Measurements from ENCODE around the gene BCL7C. TPM values are rescaled to one million over a fixed set of nuclear protein-coding genes. Genes with fewer than 3 reads are reported as not detected.

The BCL7C gene
- total RNA-seq, 1 experiment from 2014 or later = 44.9 TPM

DNA sequence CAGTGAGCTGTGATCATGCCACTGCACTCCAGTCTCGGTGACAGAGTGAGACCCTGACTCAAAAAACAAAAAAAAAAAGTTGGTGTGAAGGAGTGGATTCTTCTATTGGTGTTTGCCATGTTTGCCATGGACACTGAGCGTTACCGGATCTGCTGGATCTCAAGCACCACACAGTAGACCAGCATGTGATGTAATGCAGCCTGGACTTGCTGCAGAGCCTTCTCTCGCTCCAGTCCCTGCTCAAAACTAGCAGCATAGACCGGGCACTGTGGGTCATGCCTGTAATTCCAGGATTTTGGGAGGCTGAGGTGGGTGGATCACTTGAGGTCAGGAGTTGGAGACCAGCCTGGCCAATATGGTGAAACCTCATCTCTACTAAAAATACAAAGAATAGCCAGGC, 50.4 kb downstream of the BCL7C start:
- H3K27me3 ChIP-seq (ENCODE audit: insufficient read depth, low read length) = no peaks in the 10 kb centered on the region
- POLR2A ChIA-PET = no interaction called here
- no peaks in the 10 kb centered on the region for H3K36me3 ChIP-seq (ENCODE audit: control insufficient read depth in 1 of 2, insufficient read depth in 2 of 2, low read length in 2 of 2)
- no peaks in the 10 kb centered on the region for H3K79me2 ChIP-seq (ENCODE audit: insufficient read depth, low read length)
- ATAC-seq (no peak), DNase-seq (ENCODE audit: low read depth, low spot score) (no peak)
- BruUV-seq (replicated peaks) = no TSS peak
- RAD21 ChIA-PET (ENCODE audit: low non-redundant PET in 1 of 2, low total read pairs in 2 of 2, uncharacterized antibody in 2 of 2, unreplicated experiment in 2 of 2) = no interaction called here
- no peaks in the 10 kb centered on the region for H3K9me2 ChIP-seq (ENCODE audit: insufficient read depth)
- no peak overlapping the region for H3K27ac ChIP-seq (ENCODE audit: low read depth, low read length)
- H3K4me2 ChIP-seq (ENCODE audit: low read length) = no peak overlapping the region
- no peaks in the 10 kb centered on the region for H4K20me1 ChIP-seq (ENCODE audit: insufficient read depth)
- no peak overlapping the region for H3K4me3 ChIP-seq (replicated peaks in 1 of 2; ENCODE audit: low read depth in 1 of 2, low read length in 2 of 2)
- no peak for TF ChIP-seq ATF3 (IDR thresholded peaks at IDR 0.05)
- no peak for TF ChIP-seq POLR2AphosphoS5 (IDR thresholded peaks at IDR 0.05; ENCODE audit: low read depth, low read length)
- TF ChIP-seq, protein P1, sequence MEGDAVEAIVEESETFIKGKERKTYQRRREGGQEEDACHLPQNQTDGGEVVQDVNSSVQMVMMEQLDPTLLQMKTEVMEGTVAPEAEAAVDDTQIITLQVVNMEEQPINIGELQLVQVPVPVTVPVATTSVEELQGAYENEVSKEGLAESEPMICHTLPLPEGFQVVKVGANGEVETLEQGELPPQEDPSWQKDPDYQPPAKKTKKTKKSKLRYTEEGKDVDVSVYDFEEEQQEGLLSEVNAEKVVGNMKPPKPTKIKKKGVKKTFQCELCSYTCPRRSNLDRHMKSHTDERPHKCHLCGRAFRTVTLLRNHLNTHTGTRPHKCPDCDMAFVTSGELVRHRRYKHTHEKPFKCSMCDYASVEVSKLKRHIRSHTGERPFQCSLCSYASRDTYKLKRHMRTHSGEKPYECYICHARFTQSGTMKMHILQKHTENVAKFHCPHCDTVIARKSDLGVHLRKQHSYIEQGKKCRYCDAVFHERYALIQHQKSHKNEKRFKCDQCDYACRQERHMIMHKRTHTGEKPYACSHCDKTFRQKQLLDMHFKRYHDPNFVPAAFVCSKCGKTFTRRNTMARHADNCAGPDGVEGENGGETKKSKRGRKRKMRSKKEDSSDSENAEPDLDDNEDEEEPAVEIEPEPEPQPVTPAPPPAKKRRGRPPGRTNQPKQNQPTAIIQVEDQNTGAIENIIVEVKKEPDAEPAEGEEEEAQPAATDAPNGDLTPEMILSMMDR (IDR thresholded peaks at IDR 0.05 in 2 of 3, conservative IDR thresholded peaks at IDR 0.05 in 1 of 3; ENCODE audit: borderline replicate concordance in 1 of 3, insufficient read depth in 1 of 3, low read depth in 2 of 3, low read length in 2 of 3) = no peak
- no peak for TF ChIP-seq EGR1 (IDR thresholded peaks at IDR 0.05; ENCODE audit: low read depth)
- TF ChIP-seq RAD21 (IDR thresholded peaks at IDR 0.05; ENCODE audit: low read depth) = no peak
- no peak for TF ChIP-seq ZBTB33 (IDR thresholded peaks at IDR 0.05; ENCODE audit: extremely low read depth, insufficient replicate concordance, low read length)
- TF ChIP-seq, protein P2, sequence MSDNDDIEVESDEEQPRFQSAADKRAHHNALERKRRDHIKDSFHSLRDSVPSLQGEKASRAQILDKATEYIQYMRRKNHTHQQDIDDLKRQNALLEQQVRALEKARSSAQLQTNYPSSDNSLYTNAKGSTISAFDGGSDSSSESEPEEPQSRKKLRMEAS (IDR thresholded peaks at IDR 0.05) = no peak
- no peak for TF ChIP-seq ELF1 (IDR thresholded peaks at IDR 0.05; ENCODE audit: borderline replicate concordance, low read depth)
- TF ChIP-seq EZH2phosphoT487 (IDR thresholded peaks at IDR 0.05; ENCODE audit: borderline replicate concordance) = no peak
- no peak for TF ChIP-seq FOSL1 (IDR thresholded peaks at IDR 0.05; ENCODE audit: low read depth)
- no peak for TF ChIP-seq SIN3A (IDR thresholded peaks at IDR 0.05; ENCODE audit: low read depth)
- TF ChIP-seq POLR2A (IDR thresholded peaks at IDR 0.05; ENCODE audit: borderline replicate concordance, extremely low read depth, insufficient read depth, insufficient read length) = no peak
- TF ChIP-seq ZFX (IDR thresholded peaks at IDR 0.05) = no peak
- no peak for TF ChIP-seq JUND (IDR thresholded peaks at IDR 0.05)
- no peak for TF ChIP-seq EZH2 (IDR thresholded peaks at IDR 0.05)
- no peak for TF ChIP-seq ZNF274 (IDR thresholded peaks at IDR 0.05; ENCODE audit: low read depth, low read length)
- TF ChIP-seq, protein P3, sequence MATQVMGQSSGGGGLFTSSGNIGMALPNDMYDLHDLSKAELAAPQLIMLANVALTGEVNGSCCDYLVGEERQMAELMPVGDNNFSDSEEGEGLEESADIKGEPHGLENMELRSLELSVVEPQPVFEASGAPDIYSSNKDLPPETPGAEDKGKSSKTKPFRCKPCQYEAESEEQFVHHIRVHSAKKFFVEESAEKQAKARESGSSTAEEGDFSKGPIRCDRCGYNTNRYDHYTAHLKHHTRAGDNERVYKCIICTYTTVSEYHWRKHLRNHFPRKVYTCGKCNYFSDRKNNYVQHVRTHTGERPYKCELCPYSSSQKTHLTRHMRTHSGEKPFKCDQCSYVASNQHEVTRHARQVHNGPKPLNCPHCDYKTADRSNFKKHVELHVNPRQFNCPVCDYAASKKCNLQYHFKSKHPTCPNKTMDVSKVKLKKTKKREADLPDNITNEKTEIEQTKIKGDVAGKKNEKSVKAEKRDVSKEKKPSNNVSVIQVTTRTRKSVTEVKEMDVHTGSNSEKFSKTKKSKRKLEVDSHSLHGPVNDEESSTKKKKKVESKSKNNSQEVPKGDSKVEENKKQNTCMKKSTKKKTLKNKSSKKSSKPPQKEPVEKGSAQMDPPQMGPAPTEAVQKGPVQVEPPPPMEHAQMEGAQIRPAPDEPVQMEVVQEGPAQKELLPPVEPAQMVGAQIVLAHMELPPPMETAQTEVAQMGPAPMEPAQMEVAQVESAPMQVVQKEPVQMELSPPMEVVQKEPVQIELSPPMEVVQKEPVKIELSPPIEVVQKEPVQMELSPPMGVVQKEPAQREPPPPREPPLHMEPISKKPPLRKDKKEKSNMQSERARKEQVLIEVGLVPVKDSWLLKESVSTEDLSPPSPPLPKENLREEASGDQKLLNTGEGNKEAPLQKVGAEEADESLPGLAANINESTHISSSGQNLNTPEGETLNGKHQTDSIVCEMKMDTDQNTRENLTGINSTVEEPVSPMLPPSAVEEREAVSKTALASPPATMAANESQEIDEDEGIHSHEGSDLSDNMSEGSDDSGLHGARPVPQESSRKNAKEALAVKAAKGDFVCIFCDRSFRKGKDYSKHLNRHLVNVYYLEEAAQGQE (IDR thresholded peaks at IDR 0.05; ENCODE audit: low read depth) = no peak
- no peak for TF ChIP-seq SRF (IDR thresholded peaks at IDR 0.05; ENCODE audit: low read depth)
- no peak for TF ChIP-seq SP1 (IDR thresholded peaks at IDR 0.05; ENCODE audit: low read depth)
- TF ChIP-seq CEBPB (IDR thresholded peaks at IDR 0.05; ENCODE audit: low read depth) = no peak
- H3K9ac ChIP-seq (ENCODE audit: low read length) = no peak overlapping the region
- CTCF ChIA-PET = interaction anchor here (1.1 kb wide), 1 partner anchor 53 kb away, joined by 5 read pairs; the partner anchor contains the start of gene CTF1
- H2AFZ ChIP-seq (ENCODE audit: low read depth, low read length, poor library complexity, severe bottlenecking) = no peak overlapping the region
- intact Hi-C loops (cut with micrococcal nuclease) = loop anchor here (5.0 kb wide), 1 partner anchor 59 kb away; no protein-coding TSS in a partner anchor
- H3K4me1 ChIP-seq (ENCODE audit: control insufficient read depth in 1 of 2, insufficient read depth in 2 of 2, low read length in 2 of 2) = peaks cover 0 to 14% of the 10 kb centered on the region in 2 experiments; a peak in 1 of 4 replicates
- no peaks in the 10 kb centered on the region for H3K9me3 ChIP-seq (ENCODE audit: control insufficient read depth in 1 of 2, insufficient read depth in 1 of 2, low read depth in 1 of 2, low read length in 2 of 2)

Data from HCT116 (cell line).